GM18508 (cell line): ENCODE data around the gene SPIRE1.
"Not testable (repeated sequence)": the region's sequence is repeated elsewhere in the genome, so short reads cannot be mapped to it uniquely, and the experiment has no call there.

ENCODE experiments used
- ATAC-seq: cut with Tn5 transposase; IDR thresholded peaks from one replicate; pipeline ENCODE4 v1.9.1; 2021; ENCODE audit warnings: moderate number of reproducible peaks; ENCODE audit not compliant: insufficient read depth, unreplicated experiment

Gene SPIRE1

DNA sequence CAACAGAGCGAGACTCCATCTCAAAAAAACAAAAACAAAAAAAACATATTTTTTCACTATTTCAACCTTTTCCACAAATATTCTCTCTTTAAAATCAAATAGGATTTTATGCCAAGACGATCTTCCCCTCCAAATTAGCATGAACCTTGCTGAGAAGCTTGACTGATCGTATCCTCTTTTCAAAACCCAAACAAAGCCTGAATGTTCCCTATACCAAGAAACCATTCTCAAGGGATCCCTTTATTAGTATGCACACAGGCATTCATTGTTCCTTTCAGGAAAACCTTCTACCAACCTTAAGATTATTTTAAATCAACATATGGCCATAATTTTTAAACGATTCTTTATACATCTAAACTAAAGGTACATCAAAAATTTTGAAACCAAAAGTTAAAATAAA, 6.3 kb downstream of the SPIRE1 start:
- no peak for ATAC-seq

DNA sequence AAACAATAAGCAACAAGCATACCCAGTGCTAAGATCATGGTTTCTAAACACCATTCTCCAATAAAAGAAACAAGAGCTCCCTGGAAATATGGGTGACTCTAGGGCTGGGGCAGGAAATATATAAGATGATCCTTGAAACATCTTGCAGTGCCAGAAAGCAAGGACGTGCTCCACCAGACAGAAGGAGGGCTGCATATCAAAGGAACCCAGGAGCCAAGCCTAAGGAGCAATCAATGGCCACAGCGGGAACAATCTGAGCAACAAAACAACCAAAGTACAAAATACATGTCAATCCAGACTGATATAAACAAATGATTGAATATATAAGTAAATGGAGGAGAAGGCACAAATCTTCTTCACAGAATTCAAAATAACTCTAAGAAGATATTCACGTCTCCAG, 10.1 kb downstream of the SPIRE1 start:
- ATAC-seq: no peak

DNA sequence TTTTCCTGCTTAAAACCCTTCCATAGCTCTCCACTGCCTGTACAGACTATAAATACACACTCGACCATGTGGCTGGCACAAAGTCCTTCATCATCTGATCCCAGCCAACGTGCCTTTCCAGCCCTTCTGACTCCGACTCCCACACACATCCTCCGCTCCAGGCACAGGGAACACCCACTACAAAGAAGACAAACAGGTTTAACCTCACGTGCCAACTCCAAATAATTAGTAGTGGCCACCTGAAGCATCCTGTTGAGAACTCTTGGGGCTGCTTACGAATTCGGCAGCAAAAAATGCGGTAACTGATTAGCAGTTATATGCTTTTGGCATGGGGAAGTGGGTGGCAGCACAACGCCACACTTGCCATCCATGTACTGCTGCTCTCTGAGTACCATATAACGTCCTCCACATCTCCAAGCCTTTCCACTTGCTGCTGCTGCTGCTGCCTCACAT, 12.1 kb downstream of the SPIRE1 start:
- ATAC-seq: no peak

DNA sequence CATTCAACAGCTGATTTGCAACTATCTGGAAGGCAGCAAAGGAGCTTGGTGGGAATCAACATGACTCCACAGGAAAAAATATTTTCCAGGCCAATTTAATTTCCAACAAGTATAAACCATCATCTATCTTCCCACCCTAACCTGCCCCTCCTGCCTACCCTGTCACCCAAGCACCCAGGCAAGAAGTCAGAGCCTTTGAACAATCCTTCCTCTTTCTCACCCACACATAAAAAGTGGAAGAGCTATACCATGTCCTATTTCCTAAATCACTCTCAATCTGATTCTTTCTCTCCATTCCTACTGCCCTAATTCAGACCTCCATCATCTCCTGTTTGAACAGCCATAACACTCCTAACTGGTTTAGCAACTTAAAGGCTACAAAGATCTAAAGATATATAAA, 12.7 kb downstream of the SPIRE1 start:
- ATAC-seq: no peak

DNA sequence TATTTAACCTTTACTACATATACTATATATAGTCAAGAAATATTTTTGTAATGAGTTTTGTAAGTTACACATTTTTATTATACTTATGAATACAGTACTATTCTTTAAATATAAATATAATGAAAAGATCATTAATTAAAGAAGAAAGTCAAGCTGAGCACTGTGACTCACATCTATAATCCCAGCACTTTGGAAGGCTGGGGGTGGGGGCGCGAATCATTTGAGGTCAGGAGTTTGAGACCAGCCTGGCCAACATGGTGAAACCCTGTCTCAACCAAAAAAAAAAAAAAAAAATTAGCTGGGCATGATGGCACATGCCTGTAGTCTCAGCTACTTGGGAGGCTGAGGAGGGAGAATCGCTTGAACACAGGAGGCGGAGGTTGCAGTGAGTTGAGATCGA, 14.2 kb downstream of the SPIRE1 start:
- ATAC-seq: not testable (repeated sequence)

DNA sequence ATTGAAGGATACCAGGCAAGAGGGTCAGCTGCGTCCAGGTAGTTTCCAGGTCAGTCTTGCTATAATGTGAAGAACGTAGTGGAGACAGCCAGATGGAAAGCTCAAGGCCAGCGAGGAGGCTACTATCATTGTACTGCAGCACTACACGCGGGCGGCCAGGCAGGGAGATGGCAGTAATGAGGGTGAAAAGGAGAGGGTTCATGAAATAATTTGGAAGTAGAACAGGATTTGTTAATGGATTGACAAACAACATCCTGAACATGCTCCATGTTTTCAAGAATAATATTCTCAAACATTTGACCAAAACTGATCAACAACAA, 17.1 kb downstream of the SPIRE1 start:
- ATAC-seq: no peak

DNA sequence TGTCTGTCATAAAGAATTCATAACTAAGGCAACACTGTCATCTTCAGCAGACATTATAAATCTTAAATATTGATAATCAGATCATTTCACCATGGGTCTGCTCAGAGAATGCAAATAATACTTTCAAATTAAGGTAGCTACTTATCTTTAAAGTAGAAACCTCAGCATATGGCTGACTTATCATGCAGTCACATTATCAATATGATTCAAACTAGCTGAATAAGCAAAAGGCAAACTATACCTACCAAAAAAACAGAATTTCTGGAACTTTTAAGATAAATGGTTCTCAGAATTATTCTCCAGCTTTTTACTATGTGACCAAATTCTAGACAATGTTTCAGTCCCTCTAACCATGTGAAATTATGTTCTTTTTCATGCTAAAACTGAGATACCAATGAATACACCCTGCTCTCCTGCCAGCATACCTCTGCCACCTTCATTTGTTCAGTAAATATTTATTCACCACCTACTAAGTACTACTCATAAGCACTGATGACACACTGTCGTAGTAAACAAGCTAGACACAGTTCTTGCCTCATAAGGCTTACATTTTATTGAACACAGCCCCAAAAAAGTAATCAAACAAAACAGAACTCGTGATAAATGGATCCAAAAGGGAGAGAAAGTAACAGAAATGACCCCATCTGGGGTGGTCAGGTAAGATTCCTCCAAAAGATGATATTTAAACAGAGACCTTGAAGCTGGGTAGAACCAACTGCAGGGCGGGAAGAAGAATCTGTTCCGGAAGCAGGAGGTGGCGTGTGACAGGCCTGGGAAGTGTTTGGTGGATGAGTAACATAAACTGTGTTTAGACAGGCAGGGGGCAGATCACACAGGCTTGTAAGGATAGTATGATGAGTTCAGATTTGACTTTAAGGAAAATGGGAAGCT, 17.7 kb downstream of the SPIRE1 start:
- ATAC-seq: no peak

DNA sequence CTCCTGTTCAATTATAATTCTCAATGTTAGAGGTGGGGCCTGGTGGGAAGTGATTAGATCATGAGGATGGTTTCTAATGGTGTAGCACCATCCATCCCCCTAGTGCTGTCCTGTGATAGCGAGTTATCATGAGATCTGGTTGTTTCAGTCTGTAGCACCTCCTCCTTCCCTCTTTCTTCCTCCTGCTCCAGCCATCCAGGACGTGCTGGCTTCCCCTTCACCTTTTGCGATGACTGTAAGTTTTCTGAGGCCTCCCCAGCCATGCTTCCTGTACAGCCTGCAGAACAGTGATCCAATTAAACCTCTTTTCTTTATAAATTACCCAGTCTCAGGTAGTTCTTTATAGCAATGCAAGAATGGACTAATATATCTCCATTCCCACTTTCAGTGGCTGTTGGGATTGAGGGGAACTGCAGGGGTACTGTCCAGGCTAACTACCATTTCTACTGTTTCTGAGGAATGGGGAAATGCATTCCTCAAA, 19.2 kb downstream of the SPIRE1 start:
- ATAC-seq: no peak

DNA sequence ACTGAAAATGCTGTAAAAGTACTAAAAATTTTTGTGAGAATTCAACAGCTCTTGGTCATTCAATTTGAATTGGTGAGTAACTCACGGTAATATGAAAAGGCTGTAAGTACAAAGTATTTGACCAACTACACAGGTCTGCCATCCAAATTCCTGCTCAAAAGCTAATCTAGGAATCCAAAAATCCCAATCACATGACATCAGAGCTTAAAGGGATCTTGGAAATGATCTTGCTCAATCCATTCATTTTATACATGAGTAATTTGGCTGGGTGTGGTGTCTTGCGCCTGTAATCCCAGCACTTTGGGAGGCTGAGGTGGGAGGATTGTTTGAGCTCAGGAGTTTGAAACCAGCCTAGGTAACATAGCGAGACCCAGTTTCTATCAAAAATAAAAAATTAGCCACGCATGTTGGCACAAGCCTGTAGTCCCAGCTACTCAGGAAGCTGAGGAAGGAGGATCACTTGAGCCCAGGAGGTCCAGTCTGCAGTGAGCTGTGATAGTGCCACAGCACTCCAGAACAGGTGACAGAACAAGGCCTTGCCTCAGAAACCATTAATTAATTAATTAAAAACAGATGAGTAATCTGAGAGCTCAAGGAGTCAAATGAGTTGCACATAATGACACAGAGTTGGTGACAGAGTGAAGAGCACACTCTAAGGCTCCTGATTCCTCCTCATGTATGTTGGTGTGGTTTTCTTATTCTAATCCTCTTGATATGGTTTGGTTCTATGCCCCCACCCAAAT, 19.8 kb downstream of the SPIRE1 start:
- no peak for ATAC-seq

DNA sequence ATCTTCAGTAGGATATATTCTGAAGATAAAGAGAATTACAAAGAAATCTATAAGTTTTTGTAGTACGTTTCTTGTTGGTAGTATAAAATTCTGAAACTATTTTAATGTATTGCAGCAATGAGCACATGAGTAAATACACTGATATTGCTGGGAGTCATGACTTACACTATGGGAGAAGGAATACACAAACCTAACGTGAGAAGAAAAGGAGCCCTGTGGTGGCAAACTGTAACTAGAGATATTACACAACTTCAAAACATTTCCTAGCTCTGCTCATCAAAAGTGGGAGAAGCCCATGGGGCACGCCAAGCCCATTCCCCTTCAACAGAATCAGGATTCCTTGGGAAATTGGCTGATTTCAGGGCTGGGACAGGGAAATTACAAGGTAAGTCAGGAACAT, 20.5 kb downstream of the SPIRE1 start:
- no peak for ATAC-seq

DNA sequence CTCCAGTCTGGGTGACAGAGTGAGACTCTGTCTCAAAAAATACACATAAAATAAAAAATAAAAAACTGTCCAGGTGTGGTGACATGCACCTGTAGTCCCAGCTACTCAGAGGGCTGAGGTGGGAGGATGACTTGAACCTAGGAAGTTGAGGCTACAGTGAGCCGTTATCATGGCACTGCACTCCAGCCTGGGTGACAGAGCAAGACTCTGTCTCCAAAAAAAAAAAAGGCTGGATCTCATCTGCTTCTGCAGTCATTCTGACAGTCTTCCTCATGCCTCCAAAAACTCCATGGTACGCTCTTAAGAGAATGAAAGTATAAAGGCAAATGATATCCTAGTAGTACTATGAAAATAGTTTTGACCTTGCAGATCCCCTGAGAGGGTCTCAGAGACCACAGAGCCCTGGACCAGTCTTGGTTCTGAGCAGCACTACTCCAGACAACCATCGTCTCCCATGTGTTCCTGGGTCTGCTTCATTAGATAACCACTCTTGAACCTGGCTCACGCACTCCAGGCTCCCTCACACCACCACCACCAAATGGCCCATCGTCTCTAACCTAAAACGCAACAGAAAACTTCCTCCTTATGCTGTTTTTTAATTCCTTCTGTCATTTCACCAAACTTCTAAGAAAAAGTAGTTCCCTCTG, 26.0 kb downstream of the SPIRE1 start:
- ATAC-seq: no peak

DNA sequence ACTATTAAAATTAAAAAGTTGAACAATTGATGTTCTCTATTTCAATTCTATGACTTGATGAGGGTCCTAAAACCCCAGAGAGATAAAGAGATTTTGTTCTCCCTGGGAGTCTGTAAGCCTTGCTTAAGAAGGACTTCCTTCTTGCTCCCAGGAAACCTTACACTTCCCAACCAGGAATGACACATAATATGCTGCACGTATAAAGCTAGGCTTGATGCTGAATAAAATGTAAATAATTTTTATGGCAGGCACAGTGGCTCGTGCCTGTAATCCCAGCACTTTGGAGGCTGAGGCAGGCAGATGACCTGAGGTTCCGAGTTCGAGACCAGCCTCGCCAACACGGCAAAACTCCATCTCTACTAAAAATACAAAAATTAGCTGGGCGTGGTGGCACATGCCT, 27.8 kb downstream of the SPIRE1 start:
- no peak for ATAC-seq

DNA sequence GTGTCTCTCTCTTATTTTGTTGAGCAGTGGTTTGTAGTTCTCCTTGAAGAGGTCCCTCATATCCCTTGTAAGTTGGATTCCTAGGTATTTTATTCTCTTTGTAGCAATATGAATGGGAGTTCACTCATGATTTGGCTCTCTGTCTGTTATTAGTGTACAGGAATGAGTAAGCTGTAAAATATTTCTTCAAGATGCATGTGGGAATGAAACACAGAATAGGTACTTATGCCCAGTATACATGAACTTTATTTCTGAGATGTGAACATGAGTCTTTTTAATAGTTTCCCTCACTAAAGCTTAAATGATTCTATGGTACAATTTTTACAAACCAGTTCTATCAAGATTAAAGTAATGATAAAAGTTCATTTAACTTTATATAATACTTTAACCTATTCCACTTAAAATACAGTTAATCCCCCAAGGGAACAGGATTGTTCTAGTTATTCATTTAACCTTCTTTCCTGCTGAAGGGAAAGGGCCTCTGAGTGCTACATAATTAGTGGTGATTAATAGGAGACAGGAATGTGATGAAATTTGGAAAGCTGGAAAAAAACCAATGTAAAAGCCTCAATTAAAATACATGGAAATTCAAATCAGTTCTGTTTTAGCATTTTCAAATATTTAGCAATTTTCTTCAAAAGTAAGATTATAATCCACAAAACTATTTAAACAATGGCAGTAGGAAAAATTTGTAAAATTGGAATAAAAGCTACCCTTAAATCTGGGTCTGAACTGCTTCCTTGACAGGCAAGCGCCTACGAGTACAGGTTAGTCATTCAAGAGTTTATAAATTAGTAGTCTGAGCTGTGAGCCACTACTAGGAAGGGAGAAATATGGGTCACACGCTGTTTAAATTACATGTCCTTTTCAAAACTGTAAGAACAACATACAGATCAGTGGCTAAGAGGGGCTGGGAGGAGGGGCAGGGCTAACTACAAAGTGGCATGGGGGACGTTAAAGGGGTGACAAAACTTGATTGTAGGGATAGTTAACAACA, 28.9 kb downstream of the SPIRE1 start:
- ATAC-seq: no peak

DNA sequence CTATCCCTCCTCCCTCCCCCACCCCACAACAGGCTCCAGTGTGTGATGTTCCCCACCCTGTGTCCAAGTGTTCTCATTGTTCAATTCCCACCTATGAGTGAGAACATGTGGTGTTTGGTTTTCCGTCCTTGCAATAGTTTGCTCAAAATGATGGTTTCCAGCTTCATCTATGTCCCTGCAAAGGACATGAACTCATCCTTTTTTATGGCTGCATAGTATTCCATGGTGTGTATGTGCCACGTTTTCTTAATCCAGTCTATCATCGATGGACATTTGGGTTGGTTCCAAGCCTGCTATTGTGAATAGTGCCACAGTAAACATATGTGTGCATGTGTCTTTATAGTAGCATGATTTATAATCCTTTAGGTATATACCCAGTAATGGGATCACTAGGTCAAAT, 30.7 kb downstream of the SPIRE1 start:
- not testable (repeated sequence) for ATAC-seq

DNA sequence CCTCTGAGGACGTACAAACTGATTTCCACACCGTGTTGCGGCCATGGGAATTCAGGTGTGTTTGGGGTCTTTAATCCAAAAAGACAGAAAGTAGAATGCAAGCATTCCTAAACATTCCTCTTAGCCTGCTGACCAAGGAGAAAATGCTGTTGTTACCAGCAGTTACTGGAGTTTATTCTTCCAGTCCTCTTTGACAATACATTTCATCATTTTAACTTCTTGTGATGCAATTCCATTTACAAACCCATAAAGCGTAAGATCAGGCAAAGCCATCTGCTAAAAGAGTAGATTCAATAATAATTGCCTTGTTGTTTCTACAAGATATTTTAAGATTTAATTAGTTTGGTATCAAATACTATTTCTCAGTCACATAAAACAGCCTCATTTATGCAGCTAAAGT, 32.7 kb downstream of the SPIRE1 start:
- ATAC-seq: no peak

DNA sequence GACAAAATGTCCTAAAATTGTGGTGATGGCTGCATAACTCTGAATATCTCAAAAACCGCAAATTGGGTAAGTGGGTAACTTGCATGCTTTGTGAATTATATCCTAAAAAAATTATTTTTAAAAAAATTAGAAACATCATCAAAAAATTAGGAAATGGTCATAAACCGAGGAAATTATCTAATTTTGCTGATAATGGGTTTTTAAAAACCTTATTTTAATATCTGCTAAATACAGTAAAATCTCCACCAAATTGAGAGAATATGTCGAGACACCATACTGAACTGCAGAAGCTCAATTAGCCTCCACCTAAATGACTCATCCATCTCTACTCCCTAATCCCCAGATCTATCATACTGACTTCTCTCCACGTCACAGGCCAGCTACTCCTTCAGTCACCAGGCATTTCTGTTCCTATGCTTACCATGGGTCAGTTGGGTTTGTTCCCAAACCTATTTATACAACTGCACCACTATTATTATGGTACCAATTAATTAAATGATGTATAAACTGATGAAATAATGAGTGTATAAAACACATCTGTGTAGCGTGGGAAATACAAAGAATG, 36.1 kb downstream of the SPIRE1 start:
- ATAC-seq: no peak

DNA sequence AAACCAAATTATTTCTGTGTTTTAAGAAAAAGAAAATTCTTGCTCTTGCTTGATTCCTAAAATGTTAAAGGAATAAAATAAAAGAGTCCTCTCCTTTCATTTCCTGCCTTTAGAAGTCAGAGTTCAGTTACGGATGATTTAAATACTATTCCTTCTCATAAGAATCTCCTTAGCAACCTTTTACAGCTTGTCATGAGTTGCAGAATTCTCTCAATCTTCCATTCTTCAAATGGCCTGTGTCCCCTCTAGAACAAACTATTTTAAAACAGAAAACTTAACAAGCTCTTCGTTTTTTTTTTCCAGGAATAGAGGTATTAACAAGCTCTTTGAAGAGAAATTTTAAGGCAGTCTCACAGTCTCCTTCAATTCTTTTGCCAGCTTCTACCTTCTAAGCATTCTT, 42.2 kb downstream of the SPIRE1 start:
- no peak for ATAC-seq

DNA sequence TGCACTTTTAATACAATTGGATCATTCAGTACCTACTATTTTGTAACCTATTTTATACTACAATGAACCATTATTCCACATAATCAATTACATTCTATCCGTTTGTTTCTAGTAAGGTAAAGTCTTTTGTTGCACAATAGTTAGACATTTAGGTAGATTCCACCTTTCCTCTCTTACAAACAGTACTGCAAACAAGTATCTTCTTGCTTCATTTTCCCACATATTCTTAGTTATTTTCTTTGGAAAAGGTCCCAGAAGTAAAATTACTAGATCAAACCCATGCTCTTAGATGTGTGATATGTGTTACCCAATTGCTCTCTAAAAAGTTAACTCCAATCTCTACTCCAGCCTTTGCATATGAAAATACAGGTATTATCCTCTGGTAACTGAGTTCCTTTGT, 49.6 kb downstream of the SPIRE1 start:
- no peak for ATAC-seq

DNA sequence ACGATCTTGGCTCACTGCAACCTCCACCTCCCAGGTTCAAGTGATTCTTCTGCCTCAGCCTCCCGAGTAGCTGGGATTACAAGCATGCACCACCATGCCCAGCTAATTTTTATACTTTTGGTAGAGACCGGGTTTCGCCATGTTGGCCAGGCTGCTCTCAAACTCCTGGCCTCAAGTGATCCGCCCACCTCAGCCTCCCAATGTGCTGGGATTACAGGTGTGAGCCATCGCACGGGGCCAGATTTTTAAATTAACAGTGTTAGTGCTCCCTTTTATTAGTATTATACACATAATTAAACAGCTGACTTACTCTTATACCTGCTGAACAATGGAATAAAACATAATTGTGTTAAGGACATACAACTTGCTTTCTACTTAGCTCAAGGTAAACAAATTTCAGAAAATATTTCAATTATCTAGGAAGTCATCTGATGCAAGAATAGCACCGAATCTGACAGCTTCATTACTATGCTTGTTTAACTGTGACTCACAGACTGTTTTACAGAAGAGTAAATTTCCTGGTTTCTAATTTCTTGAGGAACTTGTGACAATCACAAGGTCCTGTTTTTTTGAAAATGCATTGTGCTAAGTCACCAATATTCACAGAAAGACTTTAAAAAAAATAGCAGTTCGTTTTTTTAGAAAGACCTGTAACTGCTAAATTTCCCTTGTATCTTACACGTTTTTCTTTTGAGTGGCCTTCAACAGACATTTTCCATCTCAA, 51.2 kb downstream of the SPIRE1 start:
- ATAC-seq: no peak
